ENCODE measurements around the gene ERCC2.

Gene ERCC2

DNA sequence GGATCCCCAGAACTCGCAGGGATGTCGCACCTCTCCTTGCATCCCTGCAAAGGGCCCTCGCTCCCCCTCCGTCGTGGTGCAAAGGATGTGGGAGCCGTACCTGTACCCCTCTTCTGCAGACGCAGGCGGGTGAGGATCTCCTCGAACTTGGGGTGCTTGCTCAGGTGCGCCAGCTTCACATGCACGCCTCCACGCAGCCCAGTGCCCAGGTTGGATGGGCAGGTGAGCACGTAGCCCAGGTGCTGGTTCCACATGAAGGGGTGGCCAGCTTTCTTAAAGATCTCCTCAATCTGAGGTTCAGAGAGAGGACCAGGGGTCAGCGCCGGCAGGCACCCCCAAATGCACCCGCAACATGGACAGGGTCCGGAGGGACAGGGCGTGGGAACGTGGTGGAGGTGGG lies 63.0 kb downstream of the ERCC2 start:
- no peak overlapping the region for H3K4me3 ChIP-seq (ENCODE audit: low read depth, low read length)
- DNase-seq (ENCODE audit: low read depth), result no peak
- TF ChIP-seq, protein P1, sequence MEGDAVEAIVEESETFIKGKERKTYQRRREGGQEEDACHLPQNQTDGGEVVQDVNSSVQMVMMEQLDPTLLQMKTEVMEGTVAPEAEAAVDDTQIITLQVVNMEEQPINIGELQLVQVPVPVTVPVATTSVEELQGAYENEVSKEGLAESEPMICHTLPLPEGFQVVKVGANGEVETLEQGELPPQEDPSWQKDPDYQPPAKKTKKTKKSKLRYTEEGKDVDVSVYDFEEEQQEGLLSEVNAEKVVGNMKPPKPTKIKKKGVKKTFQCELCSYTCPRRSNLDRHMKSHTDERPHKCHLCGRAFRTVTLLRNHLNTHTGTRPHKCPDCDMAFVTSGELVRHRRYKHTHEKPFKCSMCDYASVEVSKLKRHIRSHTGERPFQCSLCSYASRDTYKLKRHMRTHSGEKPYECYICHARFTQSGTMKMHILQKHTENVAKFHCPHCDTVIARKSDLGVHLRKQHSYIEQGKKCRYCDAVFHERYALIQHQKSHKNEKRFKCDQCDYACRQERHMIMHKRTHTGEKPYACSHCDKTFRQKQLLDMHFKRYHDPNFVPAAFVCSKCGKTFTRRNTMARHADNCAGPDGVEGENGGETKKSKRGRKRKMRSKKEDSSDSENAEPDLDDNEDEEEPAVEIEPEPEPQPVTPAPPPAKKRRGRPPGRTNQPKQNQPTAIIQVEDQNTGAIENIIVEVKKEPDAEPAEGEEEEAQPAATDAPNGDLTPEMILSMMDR (IDR thresholded peaks at IDR 0.05; ENCODE audit: control insufficient read depth, extremely low read depth, insufficient read depth), result no peak

DNA sequence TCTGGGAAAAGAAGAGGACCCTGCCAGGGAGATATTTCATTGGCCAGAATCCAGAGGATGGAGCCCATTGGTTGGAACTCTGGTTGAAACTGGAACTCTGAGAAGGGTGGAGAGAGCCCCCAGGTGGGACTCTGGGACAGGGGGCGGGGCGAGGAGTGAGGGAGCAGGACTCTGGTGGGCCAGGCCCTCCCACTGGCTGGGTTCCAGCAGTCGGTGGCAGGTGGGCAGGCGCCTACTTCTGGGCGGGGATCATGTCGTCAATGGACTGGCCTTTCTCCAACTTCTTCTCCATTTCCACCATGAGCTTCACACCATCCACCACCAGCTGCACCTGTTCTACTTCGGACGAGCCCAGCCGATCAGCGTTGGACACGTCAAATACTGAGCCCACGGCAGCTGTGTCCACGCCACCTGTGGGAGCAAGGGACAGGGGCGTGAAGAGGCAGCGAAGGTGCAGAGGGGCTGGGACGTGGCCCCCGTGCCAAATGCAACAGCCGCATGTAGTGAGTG lies 63.8 kb downstream of the ERCC2 start:
- no peak overlapping the region for H3K4me3 ChIP-seq (ENCODE audit: low read depth, low read length)
- no peak for DNase-seq (ENCODE audit: low read depth)
- TF ChIP-seq, protein P1 (IDR thresholded peaks at IDR 0.05; ENCODE audit: control insufficient read depth, extremely low read depth, insufficient read depth), result no peak

DNA sequence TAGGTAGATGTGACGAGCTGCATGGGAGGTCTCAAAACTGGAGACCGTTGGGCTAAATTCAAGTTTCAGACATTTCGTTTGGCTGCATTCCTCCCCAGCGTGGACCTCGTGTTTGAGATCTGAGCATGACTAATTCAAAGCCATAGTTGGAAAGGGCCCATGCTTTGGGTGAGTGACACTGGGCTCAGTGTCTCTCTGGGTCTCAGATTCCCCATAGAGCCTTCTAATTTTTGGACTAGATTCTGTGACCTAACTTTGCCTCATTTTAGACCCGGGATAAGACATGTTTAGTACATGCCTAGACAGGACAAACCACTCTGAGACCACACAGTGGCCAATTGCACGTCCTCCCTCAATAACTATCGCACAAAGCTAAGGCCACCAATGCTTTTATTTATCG lies 64.3 kb downstream of the ERCC2 start:
- no peak overlapping the region for H3K4me3 ChIP-seq (ENCODE audit: low read depth, low read length)
- no peak for DNase-seq (ENCODE audit: low read depth)
- TF ChIP-seq, protein P1 (IDR thresholded peaks at IDR 0.05; ENCODE audit: control insufficient read depth, extremely low read depth, insufficient read depth), result no peak

DNA sequence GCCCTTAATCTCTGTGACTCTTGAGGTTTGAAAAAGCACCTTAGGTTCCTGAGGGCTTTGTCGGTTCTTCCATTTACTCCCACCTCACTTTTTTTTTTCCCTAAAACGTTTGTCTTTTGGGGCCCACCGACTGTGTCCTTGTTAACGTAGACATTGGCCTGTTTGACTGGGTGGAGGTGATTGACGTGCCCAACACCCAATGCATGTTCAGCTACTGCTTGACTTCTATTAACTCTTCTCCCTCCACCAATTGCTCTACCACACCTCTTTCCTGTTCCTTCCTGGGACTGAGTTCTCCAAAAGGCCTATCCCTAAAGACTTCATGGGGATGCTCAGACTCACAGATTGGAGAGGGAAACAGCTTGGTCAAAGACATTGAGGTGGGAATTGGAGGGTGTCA lies 65.0 kb downstream of the ERCC2 start:
- DNase-seq (ENCODE audit: low read depth), result no peak
- TF ChIP-seq, protein P1 (IDR thresholded peaks at IDR 0.05; ENCODE audit: control insufficient read depth, extremely low read depth, insufficient read depth), result no peak

DNA sequence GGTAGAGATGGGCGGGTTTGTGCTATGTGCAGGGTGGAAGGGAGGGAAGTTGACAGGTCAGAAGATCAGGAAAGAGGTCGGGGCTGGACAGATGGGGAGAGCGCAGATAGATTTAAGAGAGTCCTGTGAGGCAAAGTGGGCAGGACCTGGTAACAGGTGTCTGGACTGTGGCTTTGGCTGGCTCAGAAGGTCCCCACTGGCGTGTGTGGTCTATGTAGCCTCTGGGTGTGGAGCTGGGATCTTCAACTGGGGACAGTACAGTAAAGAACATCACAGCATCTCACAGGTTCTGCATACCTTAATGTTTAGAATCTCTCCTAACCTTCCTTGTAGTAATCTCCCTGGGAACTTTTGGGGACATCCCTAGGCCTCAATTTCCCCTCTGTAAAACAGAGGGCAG lies 65.4 kb downstream of the ERCC2 start:
- no peak for DNase-seq (ENCODE audit: low read depth)
- TF ChIP-seq, protein P1 (IDR thresholded peaks at IDR 0.05; ENCODE audit: control insufficient read depth, extremely low read depth, insufficient read depth), result no peak
- no peak overlapping the region for H3K4me3 ChIP-seq (ENCODE audit: low read depth, low read length)

More for the DNA sequence above, 65.0 kb downstream of the ERCC2 start:
- H3K4me3 ChIP-seq (ENCODE audit: low read depth, low read length), result no peak overlapping the region

DNA sequence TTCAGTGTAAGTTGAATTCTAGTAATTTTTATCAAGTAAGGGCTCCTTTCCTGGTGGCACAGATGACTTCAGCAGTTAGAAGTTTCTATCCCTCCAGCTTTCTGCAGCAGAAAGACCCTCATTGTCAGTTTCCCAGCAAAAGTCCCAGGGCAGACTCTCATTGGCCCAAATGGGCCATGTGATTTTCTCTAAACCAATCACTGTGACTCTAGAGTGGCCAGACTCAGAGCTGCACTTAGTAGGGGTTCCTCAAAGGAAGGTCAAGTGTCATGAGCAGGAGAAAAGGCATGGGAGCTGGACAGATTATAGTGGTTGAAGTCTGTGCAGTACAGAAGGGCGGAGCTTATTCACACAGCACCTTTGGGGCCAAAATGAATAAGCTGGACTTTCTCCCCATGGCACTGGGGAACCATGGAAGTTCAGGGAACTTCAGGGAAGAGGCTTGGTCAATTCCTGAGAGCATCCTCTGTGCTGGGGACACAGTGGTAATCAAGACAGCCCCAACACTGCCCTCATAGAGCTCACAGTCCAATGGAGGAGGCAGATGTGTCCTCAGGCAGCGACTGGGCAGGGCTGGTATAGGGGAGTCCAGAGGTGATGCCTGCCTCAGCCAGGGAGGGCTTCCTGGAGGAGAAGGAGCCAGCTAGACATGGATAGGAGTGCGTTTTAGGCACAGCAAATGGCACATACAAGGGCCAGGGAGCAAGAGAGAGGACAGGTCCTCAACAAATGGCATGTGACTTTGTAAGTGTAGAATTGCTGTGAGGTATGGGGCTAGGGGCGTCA lies 66.0 kb downstream of the ERCC2 start:
- DNase-seq (ENCODE audit: low read depth), result no peak
- TF ChIP-seq, protein P1 (IDR thresholded peaks at IDR 0.05; ENCODE audit: control insufficient read depth, extremely low read depth, insufficient read depth), result no peak
- no peak overlapping the region for H3K4me3 ChIP-seq (ENCODE audit: low read depth, low read length)

All from LNCaP clone FGC (cell line).